ENCODE results near the gene CBX2. TPM values are rescaled to one million over a fixed set of nuclear protein-coding genes. Genes with fewer than 3 reads are reported as not detected.
"Not testable (repeated sequence)": the region's sequence is repeated elsewhere in the genome, so short reads cannot be mapped to it uniquely, and the experiment has no call there.

CBX2 gene
- total RNA-seq, 1 donor from 2014 or later: 11.9 TPM

DNA sequence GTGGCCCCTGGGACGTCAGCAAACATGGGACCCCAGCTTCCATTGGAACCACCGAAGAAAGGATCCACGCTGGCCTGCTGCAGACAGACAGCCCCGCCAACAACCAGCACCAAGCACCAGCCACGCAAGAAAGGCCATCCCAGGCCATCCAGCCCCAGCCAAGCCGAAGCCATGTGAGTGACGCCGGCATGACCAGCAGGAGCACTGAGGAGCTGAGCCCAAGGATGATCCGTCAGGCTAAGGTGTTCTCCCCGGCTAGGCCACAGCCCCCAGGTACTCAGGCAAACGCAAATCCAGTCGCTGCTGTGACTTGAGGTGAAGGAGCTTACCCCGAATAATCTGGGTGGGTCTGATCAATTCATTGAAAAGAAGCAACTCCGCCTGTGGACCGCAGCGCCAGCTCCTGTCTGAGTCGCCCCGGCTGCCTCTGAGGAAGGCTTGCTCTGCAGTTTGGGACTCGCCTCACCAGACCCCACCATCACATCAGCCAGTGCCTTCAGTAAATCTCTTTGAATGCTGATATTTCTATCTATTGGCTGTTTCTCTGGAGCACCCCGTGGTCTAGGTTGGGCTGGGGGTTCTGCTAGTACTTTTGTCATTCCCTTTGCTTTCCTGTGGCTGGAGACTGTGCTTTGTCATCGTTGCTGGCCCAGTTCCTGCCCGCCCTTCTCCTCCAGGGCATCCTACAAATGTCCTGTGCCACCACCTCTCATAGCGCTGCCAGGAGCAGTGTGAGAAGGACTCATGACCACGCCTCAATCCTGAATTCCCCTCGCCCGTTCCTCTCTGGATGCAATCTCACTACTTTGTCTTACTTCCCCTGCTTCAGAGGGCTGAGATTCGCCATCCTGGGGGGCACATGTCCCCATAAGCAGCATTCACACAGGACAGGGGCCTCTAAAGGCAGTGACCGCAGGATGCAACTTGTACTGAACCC is 8.1 kb upstream of the CBX2 start:
- Histone ChIP-seq H3K27me3 (ENCODE audit: control insufficient read depth, insufficient read depth, low read length) (peaks cover 35% of the 10 kb centered on the region), H3K4me3 (ENCODE audit: low read depth, low read length) (no peak overlapping the region), H3K36me3 (ENCODE audit: control insufficient read depth, insufficient read depth, low read length) (no peaks in the 10 kb centered on the region)
- TF ChIP-seq, protein P1, sequence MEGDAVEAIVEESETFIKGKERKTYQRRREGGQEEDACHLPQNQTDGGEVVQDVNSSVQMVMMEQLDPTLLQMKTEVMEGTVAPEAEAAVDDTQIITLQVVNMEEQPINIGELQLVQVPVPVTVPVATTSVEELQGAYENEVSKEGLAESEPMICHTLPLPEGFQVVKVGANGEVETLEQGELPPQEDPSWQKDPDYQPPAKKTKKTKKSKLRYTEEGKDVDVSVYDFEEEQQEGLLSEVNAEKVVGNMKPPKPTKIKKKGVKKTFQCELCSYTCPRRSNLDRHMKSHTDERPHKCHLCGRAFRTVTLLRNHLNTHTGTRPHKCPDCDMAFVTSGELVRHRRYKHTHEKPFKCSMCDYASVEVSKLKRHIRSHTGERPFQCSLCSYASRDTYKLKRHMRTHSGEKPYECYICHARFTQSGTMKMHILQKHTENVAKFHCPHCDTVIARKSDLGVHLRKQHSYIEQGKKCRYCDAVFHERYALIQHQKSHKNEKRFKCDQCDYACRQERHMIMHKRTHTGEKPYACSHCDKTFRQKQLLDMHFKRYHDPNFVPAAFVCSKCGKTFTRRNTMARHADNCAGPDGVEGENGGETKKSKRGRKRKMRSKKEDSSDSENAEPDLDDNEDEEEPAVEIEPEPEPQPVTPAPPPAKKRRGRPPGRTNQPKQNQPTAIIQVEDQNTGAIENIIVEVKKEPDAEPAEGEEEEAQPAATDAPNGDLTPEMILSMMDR (IDR thresholded peaks at IDR 0.05; ENCODE audit: insufficient read depth, low read length, poor library complexity, severe bottlenecking): no peak
- DNase-seq (ENCODE audit: low read depth): no peak

DNA sequence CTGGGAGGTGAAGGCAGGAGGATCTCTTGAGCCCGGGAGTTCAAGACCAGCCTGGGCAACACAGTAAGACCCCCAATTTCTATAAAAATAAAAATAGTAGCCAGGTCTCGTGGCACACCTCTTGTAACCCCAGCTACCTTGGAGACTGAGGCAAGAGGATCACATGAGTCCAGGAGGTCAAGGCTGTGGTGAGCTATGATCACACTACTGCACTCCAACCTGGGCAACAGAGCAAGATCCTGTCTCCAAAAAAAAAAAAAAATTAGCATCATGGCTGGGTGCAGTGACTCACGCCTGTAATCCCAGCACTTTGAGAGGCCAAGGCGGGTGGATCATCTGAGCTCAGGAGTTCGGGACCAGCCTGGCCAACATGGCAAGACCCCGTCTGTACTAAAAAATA is 6.7 kb upstream of the CBX2 start:
- Histone ChIP-seq H3K4me3 (ENCODE audit: low read depth, low read length) (no peak overlapping the region), H3K27me3 (ENCODE audit: control insufficient read depth, insufficient read depth, low read length) (peaks cover 35% of the 10 kb centered on the region), H3K36me3 (ENCODE audit: control insufficient read depth, insufficient read depth, low read length) (no peaks in the 10 kb centered on the region)
- no peak for DNase-seq (ENCODE audit: low read depth)
- TF ChIP-seq, protein P1 (IDR thresholded peaks at IDR 0.05; ENCODE audit: insufficient read depth, low read length, poor library complexity, severe bottlenecking): no peak

DNA sequence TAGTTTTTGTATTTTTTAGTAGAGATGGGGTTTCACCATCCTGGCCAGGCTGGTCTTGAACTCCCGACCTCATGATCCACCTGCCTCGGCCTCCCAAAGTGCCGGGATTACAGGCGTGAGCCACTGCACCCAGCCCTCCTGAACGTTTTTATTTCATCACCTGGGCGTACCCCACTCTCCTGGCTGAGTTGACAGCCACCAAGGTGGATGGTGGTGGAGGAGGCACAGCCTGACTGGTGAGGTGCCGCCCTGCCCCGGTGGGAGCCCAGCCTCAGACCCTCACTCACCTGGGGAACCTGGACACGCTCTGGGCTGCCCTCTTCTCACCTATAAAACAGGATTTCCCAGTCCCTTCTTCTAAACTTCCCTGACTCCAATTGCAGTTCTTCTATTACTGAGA is 5.2 kb upstream of the CBX2 start:
- not testable (repeated sequence) for H3K36me3 ChIP-seq (ENCODE audit: control insufficient read depth, insufficient read depth, low read length); H3K4me3 ChIP-seq (ENCODE audit: low read depth, low read length); DNase-seq (ENCODE audit: low read depth)
- peaks cover 46% of the 10 kb centered on the region for H3K27me3 ChIP-seq (ENCODE audit: control insufficient read depth, insufficient read depth, low read length)

DNA sequence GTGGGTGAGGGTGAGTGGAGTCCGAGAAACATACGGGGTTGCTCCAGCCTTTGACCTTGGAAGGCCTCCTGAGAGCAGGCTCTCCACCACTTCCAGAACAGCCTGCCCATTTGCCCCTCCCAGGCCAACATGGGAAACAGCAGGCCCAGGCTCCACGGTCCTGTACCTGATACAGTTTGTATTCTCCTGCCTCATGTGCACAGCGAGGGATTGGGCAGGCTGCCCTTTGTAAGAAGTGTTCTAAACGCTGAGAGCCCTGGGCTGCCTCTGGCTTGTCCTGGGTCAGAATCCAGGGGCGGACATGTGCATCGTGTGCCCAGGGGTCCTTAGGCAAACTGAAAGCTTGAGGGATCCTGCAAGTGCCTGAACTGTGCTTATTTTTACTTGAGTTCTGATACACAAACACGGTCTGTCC is 3.4 kb upstream of the CBX2 start:
- no peak overlapping the region for H3K4me3 ChIP-seq (ENCODE audit: low read depth, low read length)
- DNase-seq (ENCODE audit: low read depth): no peak
- no peaks in the 10 kb centered on the region for H3K36me3 ChIP-seq (ENCODE audit: control insufficient read depth, insufficient read depth, low read length)
- TF ChIP-seq, protein P1 (IDR thresholded peaks at IDR 0.05; ENCODE audit: insufficient read depth, low read length, poor library complexity, severe bottlenecking): no peak
- peaks cover 48% of the 10 kb centered on the region for H3K27me3 ChIP-seq (ENCODE audit: control insufficient read depth, insufficient read depth, low read length)

DNA sequence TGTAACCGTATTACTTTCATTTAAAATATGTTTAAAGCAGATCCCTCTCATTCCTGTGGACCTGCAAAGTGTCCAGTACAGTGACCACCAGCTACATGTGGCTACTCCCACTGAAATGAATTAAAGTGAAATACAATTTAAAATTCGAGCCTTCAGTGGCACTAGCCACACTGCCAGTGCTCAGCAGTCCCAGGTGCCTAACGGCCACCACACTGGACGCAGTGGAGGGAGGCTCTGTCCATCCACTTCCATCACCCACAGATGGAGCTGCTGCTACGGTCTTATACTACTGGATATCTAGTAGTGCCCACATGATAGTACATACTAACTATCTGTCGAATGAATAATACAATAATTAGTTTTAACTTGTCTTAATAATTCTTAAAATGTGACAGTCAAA is 2.3 kb upstream of the CBX2 start:
- Histone ChIP-seq H3K27me3 (ENCODE audit: control insufficient read depth, insufficient read depth, low read length) (peaks cover 44% of the 10 kb centered on the region), H3K4me3 (ENCODE audit: low read depth, low read length) (no peak overlapping the region), H3K36me3 (ENCODE audit: control insufficient read depth, insufficient read depth, low read length) (no peaks in the 10 kb centered on the region)
- no peak for DNase-seq (ENCODE audit: low read depth)
- TF ChIP-seq, protein P1 (IDR thresholded peaks at IDR 0.05; ENCODE audit: insufficient read depth, low read length, poor library complexity, severe bottlenecking): no peak

DNA sequence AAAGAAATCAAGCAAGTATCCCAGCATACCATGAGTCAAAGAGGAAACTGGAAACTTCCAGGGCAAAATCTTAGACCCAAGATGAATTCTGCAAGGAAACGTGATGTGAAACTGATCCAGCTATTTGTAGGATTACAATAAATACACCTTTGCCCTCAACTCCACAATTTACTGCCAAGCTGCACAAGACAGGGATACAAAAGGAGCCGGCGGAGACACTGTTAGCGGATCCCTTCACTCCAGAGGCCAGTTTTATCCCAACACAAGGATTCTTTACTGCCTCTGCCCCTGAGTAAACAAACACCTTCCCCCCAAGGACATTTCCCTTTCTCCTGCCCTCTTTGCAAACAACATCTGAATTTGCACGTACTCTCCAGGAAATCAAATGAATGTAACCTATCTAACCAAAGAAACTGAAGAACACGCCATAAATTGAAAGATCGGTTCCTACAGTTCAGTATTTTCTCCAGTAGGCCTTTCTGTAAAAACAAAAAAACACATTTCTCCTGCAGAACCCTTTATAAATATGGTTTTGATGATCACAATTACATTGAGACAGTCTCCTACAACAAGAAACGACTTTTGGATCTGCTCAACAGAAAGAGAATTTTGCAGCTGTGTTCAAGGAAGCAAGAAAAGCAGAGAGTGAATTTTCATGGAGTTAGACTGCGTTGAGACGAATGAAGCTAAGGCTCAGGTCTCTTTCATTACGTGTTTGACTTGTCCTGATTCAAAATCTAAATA is 1.4 kb upstream of the CBX2 start:
- DNase-seq (ENCODE audit: low read depth): no peak
- TF ChIP-seq, protein P1 (IDR thresholded peaks at IDR 0.05; ENCODE audit: insufficient read depth, low read length, poor library complexity, severe bottlenecking): no peak
- Histone ChIP-seq H3K4me3 (ENCODE audit: low read depth, low read length) (no peak overlapping the region), H3K27me3 (ENCODE audit: control insufficient read depth, insufficient read depth, low read length) (peaks cover 41% of the 10 kb centered on the region), H3K36me3 (ENCODE audit: control insufficient read depth, insufficient read depth, low read length) (no peaks in the 10 kb centered on the region)
